HCT116 (cell line): ENCODE results near the gene LGR6. TPM values are rescaled to one million over a fixed set of nuclear protein-coding genes. Genes with fewer than 3 reads are reported as not detected.

ENCODE experiments used
- ATAC-seq: fragments of 200-7000 bp; cut with Tn5 transposase; 2 replicates; pipeline ENCODE4 v1.9.1; 2020; ENCODE audit warnings: mild to moderate bottlenecking, moderate library complexity
- BruUV-seq: library from RNA; stranded (reverse); fragments of 400-500 nt; replicated peaks from 2 replicates; lab custom pipeline; 2021; lab: Mats Ljungman, UMichigan
- CTCF ChIA-PET: fragments of 300-600 bp; sonication (Branson Sonifier 250); formaldehyde crosslinking; loops from one replicate; lab custom pipeline; 2021; ENCODE audit warnings: antibody characterized with exemption; lab: Charles Lee
- POLR2A ChIA-PET: fragments of 300-600, 350-600 bp; sonication (Branson Sonifier 250); formaldehyde crosslinking; loops from one replicate; lab custom pipeline; 2021; ENCODE audit warnings: antibody characterized with exemption; lab: Charles Lee
- RAD21 ChIA-PET, 2 experiments: fragments of 300-600 bp; sonication (Branson Sonifier 250); formaldehyde crosslinking; loops; one replicate each; lab custom pipeline; 2023; ENCODE audit warnings: low total read pairs in 2 of 2; ENCODE audit not compliant: uncharacterized antibody in 2 of 2, unreplicated experiment in 2 of 2, low non-redundant PET in 1 of 2; lab: Charles Lee
- DNase-seq: peaks from one replicate; pipeline ENCODE4 v3.0.0-alpha.2; 2010; ENCODE audit warnings: low read depth, low spot score
- H2AFZ ChIP-seq: fragments of 200-600 bp; shearing (Covaris generic), sonication (generic); 2 replicates; pipeline ENCODE4 v1.6.1; 2017; ENCODE audit warnings: low read depth, mixed run types, mixed read lengths, antibody characterized with exemption, low read length; ENCODE audit not compliant: poor library complexity, severe bottlenecking
- H3K27ac ChIP-seq: 2 replicates; pipeline ENCODE4 v1.5.1; 2012; ENCODE audit warnings: low read depth, low read length
- H3K27me3 ChIP-seq: fragments of 200-600 bp; sonication (generic); 2 replicates; pipeline ENCODE4 v1.6.1; 2016; ENCODE audit warnings: mixed run types, low read length, mixed read lengths; ENCODE audit not compliant: insufficient read depth
- H3K36me3 ChIP-seq, 2 experiments: fragments of 200-500 bp in 1 of 2; fragments of 200-600 bp in 1 of 2; sonication (Bioruptor generic) in 1 of 2; sonication (generic) in 1 of 2; 2 replicates each; pipeline versions ENCODE4 v1.5.1 to v1.6.1; 2014 to 2016; ENCODE audit warnings: low read length in 2 of 2, inconsistent platforms in 1 of 2, mixed read lengths in 1 of 2, mixed run types in 1 of 2; ENCODE audit not compliant: insufficient read depth in 2 of 2, control insufficient read depth in 1 of 2
- H3K4me1 ChIP-seq, 2 experiments: fragments of 200-600 bp in 1 of 2; sonication (generic) in 1 of 2; 2 replicates each; pipeline versions ENCODE4 v1.5.1 to v1.6.1; 2012 to 2017; ENCODE audit warnings: low read length in 2 of 2, inconsistent platforms in 1 of 2, mild to moderate bottlenecking in 1 of 2, mixed read lengths in 1 of 2, mixed run types in 1 of 2, moderate library complexity in 1 of 2; ENCODE audit not compliant: insufficient read depth in 2 of 2, control insufficient read depth in 1 of 2
- H3K4me2 ChIP-seq: fragments of 200-600 bp; sonication (generic); 2 replicates; pipeline ENCODE4 v1.6.1; 2017; ENCODE audit warnings: mixed run types, low read length, mixed read lengths
- H3K4me3 ChIP-seq, 2 experiments: fragments of 200-600 bp in 1 of 2; sonication (generic) in 1 of 2; replicated peaks in 1 of 2; 2 replicates each; pipeline ENCODE4 v1.5.1; 2011 to 2016; ENCODE audit warnings: low read length in 2 of 2, control low read depth in 1 of 2, low read depth in 1 of 2, mild to moderate bottlenecking in 1 of 2, mixed read lengths in 1 of 2, mixed run types in 1 of 2
- H3K79me2 ChIP-seq: fragments of 200-600 bp; sonication (generic); 2 replicates; pipeline ENCODE4 v1.6.1; 2017; ENCODE audit warnings: mild to moderate bottlenecking, mixed run types, low read length, moderate library complexity, mixed read lengths; ENCODE audit not compliant: insufficient read depth
- H3K9ac ChIP-seq: fragments of 200-600 bp; sonication (generic); 2 replicates; pipeline ENCODE4 v1.6.1; 2016; ENCODE audit warnings: low read length, mixed read lengths
- H3K9me2 ChIP-seq: fragments of 200-600 bp; sonication (generic), shearing (Covaris generic); 2 replicates; pipeline ENCODE4 v1.6.1; 2017; ENCODE audit warnings: mixed run types, mild to moderate bottlenecking, moderate library complexity; ENCODE audit not compliant: insufficient read depth
- H3K9me3 ChIP-seq, 2 experiments: fragments of 200-500 bp in 1 of 2; fragments of 200-600 bp in 1 of 2; sonication (Bioruptor generic) in 1 of 2; sonication (generic) in 1 of 2; 2 replicates each; pipeline ENCODE4 v1.6.1; 2014 to 2017; ENCODE audit warnings: low read length in 2 of 2, mixed read lengths in 2 of 2, inconsistent platforms in 1 of 2, low read depth in 1 of 2, mild to moderate bottlenecking in 1 of 2, mixed run types in 1 of 2, moderate library complexity in 1 of 2; ENCODE audit not compliant: control insufficient read depth in 1 of 2, insufficient read depth in 1 of 2
- H4K20me1 ChIP-seq: fragments of 200-600 bp; sonication (generic), shearing (Covaris generic); 2 replicates; pipeline ENCODE4 v1.6.1; 2017; ENCODE audit warnings: mixed run types, mild to moderate bottlenecking, moderate library complexity; ENCODE audit not compliant: insufficient read depth
- ATF3 ChIP-seq: IDR thresholded peaks from 2 replicates; pipeline ENCODE4 v1.6.1; 2012
- CBX3 ChIP-seq: IDR thresholded peaks from 2 replicates; pipeline ENCODE4 v1.6.1; 2012; ENCODE audit warnings: low read depth
- CEBPB ChIP-seq: IDR thresholded peaks from 2 replicates; pipeline ENCODE4 v1.6.1; 2012; ENCODE audit warnings: low read depth
- EGR1 ChIP-seq: IDR thresholded peaks from 2 replicates; pipeline ENCODE4 v1.6.1; 2012; ENCODE audit warnings: low read depth
- ELF1 ChIP-seq: IDR thresholded peaks from 2 replicates; pipeline ENCODE4 v1.6.1; 2012; ENCODE audit warnings: low read depth, borderline replicate concordance
- EZH2phosphoT487 ChIP-seq: fragments of 200-600 bp; IDR thresholded peaks from 2 replicates; pipeline ENCODE4 v1.6.1; 2018; ENCODE audit warnings: antibody characterized with exemption, borderline replicate concordance
- FOSL1 ChIP-seq: IDR thresholded peaks from 2 replicates; pipeline ENCODE4 v1.6.1; 2012; ENCODE audit warnings: low read depth
- JUND ChIP-seq: IDR thresholded peaks from 2 replicates; pipeline ENCODE4 v1.6.1; 2012
- MAX ChIP-seq: IDR thresholded peaks from 2 replicates; pipeline ENCODE4 v1.6.1; 2012
- POLR2A ChIP-seq: IDR thresholded peaks from 2 replicates; pipeline ENCODE4 v1.7.0; 2011; ENCODE audit warnings: borderline replicate concordance; ENCODE audit not compliant: insufficient read depth, insufficient read length; ENCODE audit errors: extremely low read depth
- RAD21 ChIP-seq: IDR thresholded peaks from 2 replicates; pipeline ENCODE4 v1.6.1; 2012; ENCODE audit warnings: low read depth, mild to moderate bottlenecking
- REST ChIP-seq: IDR thresholded peaks from 2 replicates; pipeline ENCODE4 v1.6.1; 2012; ENCODE audit warnings: low read depth
- SP1 ChIP-seq: IDR thresholded peaks from 2 replicates; pipeline ENCODE4 v1.6.1; 2012; ENCODE audit warnings: low read depth
- SRF ChIP-seq: IDR thresholded peaks from 2 replicates; pipeline ENCODE4 v1.6.1; 2012; ENCODE audit warnings: low read depth
- TCF7L2 ChIP-seq: IDR thresholded peaks from 2 replicates; pipeline ENCODE4 v1.7.0; 2011; ENCODE audit warnings: borderline replicate concordance, inconsistent platforms; ENCODE audit not compliant: insufficient read depth, insufficient read length; ENCODE audit errors: extremely low read depth
- YY1 ChIP-seq: IDR thresholded peaks from 2 replicates; pipeline ENCODE4 v1.6.1; 2011; ENCODE audit warnings: low read length, low read depth, moderate library complexity, mild to moderate bottlenecking; ENCODE audit not compliant: insufficient replicate concordance; ENCODE audit errors: extremely low read depth
- ZBTB33 ChIP-seq: IDR thresholded peaks from 2 replicates; pipeline ENCODE4 v1.6.1; 2011; ENCODE audit warnings: mild to moderate bottlenecking, low read length, moderate library complexity; ENCODE audit not compliant: insufficient replicate concordance; ENCODE audit errors: extremely low read depth
- ZNF274 ChIP-seq: fragments of 200-500 bp; sonication (Bioruptor generic); IDR thresholded peaks from 2 replicates; pipeline ENCODE4 v1.6.1; 2014; ENCODE audit warnings: mild to moderate bottlenecking, low read depth, low read length, inconsistent platforms
- intact Hi-C: fragments of 100-400 bp; cut with micrococcal nuclease; formaldehyde crosslinking; loops from 2 replicates; pipeline ENCODE4 v1.10.0; 2022
- total RNA-seq: library from RNA; stranded (reverse); gene quantifications from one replicate; pipeline ENCODE4 v1.2.1, GENCODE V29; 2021; ENCODE audit not compliant: unreplicated experiment

The LGR6 gene
- total RNA-seq, 1 experiment from 2014 or later, result 0.20 TPM

GRCh38 chr1:202365092-202365815 lies 171.7 kb downstream of the LGR6 start:
- Histone ChIP-seq H3K9me2 (no peaks in the 10 kb centered on the region), H3K36me3 (no peaks in the 10 kb centered on the region), H3K4me1 (no peaks in the 10 kb centered on the region), H3K9ac (no peak overlapping the region), H3K27ac (no peak overlapping the region), H2AFZ (no peak overlapping the region), H3K79me2 (peaks cover 16% of the 10 kb centered on the region), H4K20me1 (no peaks in the 10 kb centered on the region), H3K4me2 (no peak overlapping the region), H3K4me3 (no peak overlapping the region), H3K27me3 (no peaks in the 10 kb centered on the region), H3K9me3 (no peaks in the 10 kb centered on the region)
- intact Hi-C loops, result no loop called here
- no TSS peak for BruUV-seq
- RAD21 ChIA-PET, result no interaction called here
- DNase-seq (no peak), ATAC-seq (no peak)
- POLR2A ChIA-PET, result no interaction called here
- CTCF ChIA-PET, result no interaction called here
- TF ChIP-seq ATF3 (no peak), ZBTB33 (no peak), ZNF274 (no peak), FOSL1 (no peak), MAX (no peak), SRF (no peak), CBX3 (no peak), REST (no peak), JUND (no peak), RAD21 (no peak), POLR2A (no peak), CEBPB (no peak), SP1 (no peak), EZH2phosphoT487 (no peak), ELF1 (no peak), TCF7L2 (no peak), YY1 (no peak), EGR1 (no peak)
